ENCODE results near the gene ZBTB9. TPM values are rescaled to one million over a fixed set of nuclear protein-coding genes. Genes with fewer than 3 reads are reported as not detected.
A peak's percentile ranks its signal among the peaks of the same experiment; 100 is the strongest.

The ZBTB9 gene
- total RNA-seq, 1 experiment from 2014 or later = 16.9 TPM

DNA sequence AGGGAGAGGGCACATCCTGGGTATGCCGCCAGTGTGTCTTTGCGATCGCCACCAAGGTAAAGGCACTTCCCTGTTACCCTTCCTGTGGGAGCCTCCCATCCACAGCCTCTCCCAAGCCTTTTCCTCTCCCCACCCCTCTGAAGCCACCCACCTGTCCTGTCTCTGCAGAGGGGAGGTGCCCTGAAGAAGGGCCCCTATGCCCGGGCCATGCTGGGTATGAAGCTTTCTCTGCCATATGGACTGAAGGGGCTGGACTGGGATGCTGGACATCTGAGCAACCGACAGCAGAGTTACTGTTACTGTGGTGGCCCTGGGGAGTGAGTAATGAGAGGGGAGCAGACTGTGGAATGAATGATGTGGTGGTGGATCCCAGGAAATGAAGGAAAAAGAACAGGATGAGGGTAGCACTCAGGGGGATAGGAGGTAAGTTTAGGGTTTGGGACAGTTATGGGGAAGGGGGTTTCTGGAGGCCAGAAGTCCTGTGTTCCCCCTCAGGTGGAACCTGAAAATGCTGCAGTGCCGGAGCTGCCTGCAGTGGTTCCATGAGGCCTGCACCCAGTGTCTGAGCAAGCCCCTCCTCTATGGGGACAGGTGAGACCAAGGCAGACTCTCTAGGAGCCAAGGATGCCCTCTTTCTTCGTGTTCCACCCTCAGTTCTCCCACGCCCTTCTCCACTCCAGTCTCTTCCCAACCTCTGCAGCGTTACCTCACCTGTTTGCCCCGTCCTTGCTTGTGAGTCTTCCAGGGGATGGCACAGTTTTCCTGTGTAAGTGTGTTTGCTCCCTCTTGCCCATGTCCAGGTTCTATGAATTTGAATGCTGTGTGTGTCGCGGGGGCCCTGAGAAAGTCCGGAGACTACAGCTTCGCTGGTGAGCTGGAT lies 40.9 kb upstream of the ZBTB9 start:
- Histone ChIP-seq H3K36me3 (ENCODE audit: insufficient read depth, low read length, poor library complexity, severe bottlenecking) (peaks cover 45% of the 10 kb centered on the region), H3K27ac (ENCODE audit: low read depth, low read length, poor library complexity, severe bottlenecking) (no peak overlapping the region), H3K4me3 (ENCODE audit: low read depth, low read length, poor library complexity, severe bottlenecking) (no peak overlapping the region), H3K9me3 (ENCODE audit: low read depth, low read length, poor library complexity, severe bottlenecking) (no peaks in the 10 kb centered on the region), H3K4me1 (ENCODE audit: insufficient read depth, low read length, poor library complexity, severe bottlenecking) (peaks cover 20% of the 10 kb centered on the region), H3K27me3 (replicated peaks; ENCODE audit: insufficient read depth, low read depth, low read length, poor library complexity) (no peaks in the 10 kb centered on the region)
- ChIA-PET POLR2A (ENCODE audit: low non-redundant PET) (no interaction called here), CTCF (no interaction called here)
- BruUV-seq (replicated peaks) = no TSS peak
- TF ChIP-seq EZH2 (IDR thresholded peaks at IDR 0.05; ENCODE audit: borderline replicate concordance, low read depth, low read length, poor library complexity, severe bottlenecking) = no peak
- TF ChIP-seq, protein P1, sequence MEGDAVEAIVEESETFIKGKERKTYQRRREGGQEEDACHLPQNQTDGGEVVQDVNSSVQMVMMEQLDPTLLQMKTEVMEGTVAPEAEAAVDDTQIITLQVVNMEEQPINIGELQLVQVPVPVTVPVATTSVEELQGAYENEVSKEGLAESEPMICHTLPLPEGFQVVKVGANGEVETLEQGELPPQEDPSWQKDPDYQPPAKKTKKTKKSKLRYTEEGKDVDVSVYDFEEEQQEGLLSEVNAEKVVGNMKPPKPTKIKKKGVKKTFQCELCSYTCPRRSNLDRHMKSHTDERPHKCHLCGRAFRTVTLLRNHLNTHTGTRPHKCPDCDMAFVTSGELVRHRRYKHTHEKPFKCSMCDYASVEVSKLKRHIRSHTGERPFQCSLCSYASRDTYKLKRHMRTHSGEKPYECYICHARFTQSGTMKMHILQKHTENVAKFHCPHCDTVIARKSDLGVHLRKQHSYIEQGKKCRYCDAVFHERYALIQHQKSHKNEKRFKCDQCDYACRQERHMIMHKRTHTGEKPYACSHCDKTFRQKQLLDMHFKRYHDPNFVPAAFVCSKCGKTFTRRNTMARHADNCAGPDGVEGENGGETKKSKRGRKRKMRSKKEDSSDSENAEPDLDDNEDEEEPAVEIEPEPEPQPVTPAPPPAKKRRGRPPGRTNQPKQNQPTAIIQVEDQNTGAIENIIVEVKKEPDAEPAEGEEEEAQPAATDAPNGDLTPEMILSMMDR (conservative IDR thresholded peaks at IDR 0.05; ENCODE audit: low read depth, low read length) = no peak
- intact Hi-C loops (cut with micrococcal nuclease; ENCODE audit: unreplicated experiment) = loop anchor here (10.0 kb wide), 1 partner anchor 99 kb away; the partner anchor contains the start of genes TAPBP and ZBTB22
- no peak for DNase-seq (ENCODE audit: low spot score)

DNA sequence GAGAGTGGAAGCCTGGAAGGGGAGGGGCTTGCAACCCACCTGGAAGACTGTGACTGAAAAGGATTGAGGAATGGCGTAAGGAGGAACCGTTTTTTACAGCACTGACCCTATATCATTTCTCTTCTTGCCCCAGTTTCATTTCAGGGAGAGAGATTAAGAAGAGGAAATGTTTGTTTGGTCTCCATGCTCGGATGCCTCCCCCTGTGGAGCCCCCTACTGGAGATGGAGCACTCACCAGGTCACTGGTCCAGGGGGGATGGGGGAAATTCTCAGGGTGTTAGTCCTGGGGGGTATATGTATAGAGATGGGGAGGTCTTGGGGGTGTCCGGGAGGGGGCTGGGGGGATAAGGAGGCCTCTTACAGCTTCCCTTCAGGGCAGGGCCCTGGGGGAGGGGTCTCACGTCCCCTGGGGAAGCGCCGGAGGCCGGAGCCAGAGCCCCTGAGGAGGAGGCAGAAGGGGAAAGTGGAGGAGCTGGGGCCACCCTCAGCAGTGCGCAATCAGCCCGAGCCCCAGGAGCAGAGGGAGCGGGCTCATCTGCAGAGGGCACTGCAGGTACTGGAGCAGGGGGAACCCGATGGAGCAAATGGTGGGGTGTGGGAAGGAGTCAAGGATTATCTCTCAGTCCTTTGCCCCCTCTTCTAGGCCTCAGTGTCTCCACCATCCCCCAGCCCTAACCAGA lies 39.6 kb upstream of the ZBTB9 start:
- H3K27ac ChIP-seq (ENCODE audit: low read depth, low read length, poor library complexity, severe bottlenecking) = no peak overlapping the region
- intact Hi-C loops (cut with micrococcal nuclease; ENCODE audit: unreplicated experiment) = loop anchor here (10.0 kb wide), 1 partner anchor 100 kb away; the partner anchor contains the start of genes TAPBP and ZBTB22
- H3K9me3 ChIP-seq (ENCODE audit: low read depth, low read length, poor library complexity, severe bottlenecking) = no peaks in the 10 kb centered on the region
- H3K27me3 ChIP-seq (replicated peaks; ENCODE audit: insufficient read depth, low read depth, low read length, poor library complexity) = no peaks in the 10 kb centered on the region
- peaks cover 45% of the 10 kb centered on the region for H3K36me3 ChIP-seq (ENCODE audit: insufficient read depth, low read length, poor library complexity, severe bottlenecking)
- no peak overlapping the region for H3K4me3 ChIP-seq (ENCODE audit: low read depth, low read length, poor library complexity, severe bottlenecking)
- H3K4me1 ChIP-seq (ENCODE audit: insufficient read depth, low read length, poor library complexity, severe bottlenecking) = peaks cover 25% of the 10 kb centered on the region
- ChIA-PET CTCF (no interaction called here), POLR2A (ENCODE audit: low non-redundant PET) (interaction anchor here (0.6 kb wide), 1 partner anchor 19 kb away, joined by 5 read pairs; no protein-coding TSS in a partner anchor)
- peak; percentile 52 for DNase-seq (ENCODE audit: low spot score)
- TF ChIP-seq, protein P1 (conservative IDR thresholded peaks at IDR 0.05; ENCODE audit: low read depth, low read length) = peak; percentile 59
- TF ChIP-seq EZH2 (IDR thresholded peaks at IDR 0.05; ENCODE audit: borderline replicate concordance, low read depth, low read length, poor library complexity, severe bottlenecking) = no peak
- no TSS peak for BruUV-seq (replicated peaks)

DNA sequence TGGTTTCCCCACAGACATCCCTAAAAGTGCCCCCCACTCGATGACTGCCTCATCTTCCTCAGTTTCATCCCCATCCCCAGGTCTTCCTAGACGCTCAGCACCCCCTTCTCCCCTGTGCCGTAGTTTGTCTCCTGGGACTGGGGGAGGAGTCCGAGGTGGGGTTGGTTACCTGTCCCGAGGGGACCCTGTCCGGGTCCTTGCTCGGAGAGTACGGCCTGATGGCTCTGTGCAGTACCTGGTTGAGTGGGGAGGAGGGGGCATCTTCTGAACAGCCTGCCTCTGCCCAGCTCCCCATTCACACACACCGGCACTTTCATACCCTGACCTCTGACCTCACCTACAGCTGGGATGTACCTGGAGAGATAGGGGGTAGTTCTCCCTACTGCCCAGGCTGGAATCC lies 38.5 kb upstream of the ZBTB9 start:
- intact Hi-C loops (cut with micrococcal nuclease; ENCODE audit: unreplicated experiment) = loop anchor here (10.0 kb wide), 1 partner anchor 101 kb away; the partner anchor contains the start of genes TAPBP and ZBTB22
- TF ChIP-seq, protein P1 (conservative IDR thresholded peaks at IDR 0.05; ENCODE audit: low read depth, low read length) = no peak
- TF ChIP-seq EZH2 (IDR thresholded peaks at IDR 0.05; ENCODE audit: borderline replicate concordance, low read depth, low read length, poor library complexity, severe bottlenecking) = no peak
- no peak for DNase-seq (ENCODE audit: low spot score)
- no TSS peak for BruUV-seq (replicated peaks)
- Histone ChIP-seq H3K27me3 (replicated peaks; ENCODE audit: insufficient read depth, low read depth, low read length, poor library complexity) (no peaks in the 10 kb centered on the region), H3K4me1 (ENCODE audit: insufficient read depth, low read length, poor library complexity, severe bottlenecking) (peaks cover 24% of the 10 kb centered on the region), H3K36me3 (ENCODE audit: insufficient read depth, low read length, poor library complexity, severe bottlenecking) (peaks cover 45% of the 10 kb centered on the region), H3K4me3 (ENCODE audit: low read depth, low read length, poor library complexity, severe bottlenecking) (no peak overlapping the region), H3K9me3 (ENCODE audit: low read depth, low read length, poor library complexity, severe bottlenecking) (no peaks in the 10 kb centered on the region), H3K27ac (ENCODE audit: low read depth, low read length, poor library complexity, severe bottlenecking) (no peak overlapping the region)
- ChIA-PET CTCF (no interaction called here), POLR2A (ENCODE audit: low non-redundant PET) (no interaction called here)
